ENCODE results near the gene CEL.

Gene CEL

GRCh38 chr9:133101356-133102189 is 39.8 kb downstream of the CEL start:
- no peak for DNase-seq (ENCODE audit: low read depth in 1 of 2, low spot score in 1 of 2)

GRCh38 chr9:133102190-133103021 is 40.6 kb downstream of the CEL start:
- DNase-seq (ENCODE audit: low read depth in 1 of 2, low spot score in 1 of 2), result no peak

GRCh38 chr9:133103183-133103986 is 41.6 kb downstream of the CEL start:
- DNase-seq (ENCODE audit: low read depth in 1 of 2, low spot score in 1 of 2), result peak in 1 of 2 donors; percentile 27

- DNase-seq (ENCODE audit: low read depth in 1 of 2, low spot score in 1 of 2), result no peak
Observed at GRCh38 chr9:133103987-133104505, 42.3 kb downstream of the CEL start.

- no peak for DNase-seq (ENCODE audit: low read depth in 1 of 2, low spot score in 1 of 2)
Observed at GRCh38 chr9:133104718-133105460, 43.1 kb downstream of the CEL start.

- no peak for DNase-seq (ENCODE audit: low read depth in 1 of 2, low spot score in 1 of 2)
Observed at GRCh38 chr9:133105461-133105770, 43.6 kb downstream of the CEL start.

- no peak for DNase-seq (ENCODE audit: low read depth in 1 of 2, low spot score in 1 of 2)
Observed at GRCh38 chr9:133106511-133107244, 44.9 kb downstream of the CEL start.

- no peak for DNase-seq (ENCODE audit: low read depth in 1 of 2, low spot score in 1 of 2)
Observed at GRCh38 chr9:133107245-133107722, 45.5 kb downstream of the CEL start.

GRCh38 chr9:133107961-133108793 is 46.4 kb downstream of the CEL start:
- DNase-seq (ENCODE audit: low read depth in 1 of 2, low spot score in 1 of 2), result no peak

- DNase-seq (ENCODE audit: low read depth in 1 of 2, low spot score in 1 of 2), result no peak
Observed at GRCh38 chr9:133108794-133109641, 47.2 kb downstream of the CEL start.

- no peak for DNase-seq (ENCODE audit: low read depth in 1 of 2, low spot score in 1 of 2)
Observed at GRCh38 chr9:133109931-133110650, 48.3 kb downstream of the CEL start.

GRCh38 chr9:133111808-133112662 is 50.3 kb downstream of the CEL start:
- no peak for DNase-seq (ENCODE audit: low read depth in 1 of 2, low spot score in 1 of 2)

GRCh38 chr9:133112663-133113026 is 50.9 kb downstream of the CEL start:
- no peak for DNase-seq (ENCODE audit: low read depth in 1 of 2, low spot score in 1 of 2)

GRCh38 chr9:133113163-133113948 is 51.6 kb downstream of the CEL start:
- DNase-seq (ENCODE audit: low read depth in 1 of 2, low spot score in 1 of 2), result no peak

- no peak for DNase-seq (ENCODE audit: low read depth in 1 of 2, low spot score in 1 of 2)
Observed at GRCh38 chr9:133113949-133114885, 52.4 kb downstream of the CEL start.

All from activated CD4-positive, alpha-beta T cell treated with anti-CD3 and anti-CD28 coated beads, Interleukin-2, amount 50 U/mL, for 24 hours (primary cell).